IMR-90 (cell line): ENCODE data around the gene PTPRN2. TPM values are rescaled to one million over a fixed set of nuclear protein-coding genes. Genes with fewer than 3 reads are reported as not detected.

Experiments used
- ATAC-seq: fragments of 200-7000 bp; cut with Tn5 transposase; 2 replicates; pipeline ENCODE4 v1.9.1; 2020; ENCODE audit warnings: low read depth, mild to moderate bottlenecking, moderate library complexity
- BruUV-seq: library from RNA; stranded (reverse); fragments of 400-500 nt; replicated peaks from 2 replicates; lab custom pipeline; 2021; lab: Mats Ljungman, UMichigan
- CTCF ChIA-PET: fragments of 300-600 bp; formaldehyde crosslinking; extraction: SDS; loops from one replicate; lab custom pipeline; 2021; ENCODE audit warnings: antibody characterized with exemption; lab: Yijun Ruan, JAX
- POLR2A ChIA-PET: fragments of 300-600 bp; sonication (Branson Sonifier 250); formaldehyde crosslinking; loops from one replicate; lab custom pipeline; 2022; ENCODE audit warnings: antibody characterized with exemption; ENCODE audit not compliant: unreplicated experiment; lab: Charles Lee
- DNase-seq: peaks from one replicate; pipeline ENCODE4 v3.0.0; 2013
- H2AFZ ChIP-seq: replicated peaks from 2 replicates; pipeline ENCODE3; 2013; ENCODE audit warnings: low read length, mild to moderate bottlenecking; ENCODE audit not compliant: poor library complexity
- H2AK5ac ChIP-seq: 2 replicates; pipeline ENCODE4 v1.6.1; 2013; ENCODE audit warnings: low read depth, low read length, inconsistent platforms
- H2AK9ac ChIP-seq: replicated peaks from 2 replicates; pipeline ENCODE3; 2013; ENCODE audit warnings: mild to moderate bottlenecking, low read depth, low read length, moderate library complexity; ENCODE audit not compliant: poor library complexity
- H2BK120ac ChIP-seq: 2 replicates; pipeline ENCODE4 v1.6.1; 2013; ENCODE audit warnings: low read depth, low read length, inconsistent platforms
- H2BK15ac ChIP-seq: 3 replicates; pipeline ENCODE4 v1.6.1; 2013; ENCODE audit warnings: low read depth, low read length, inconsistent platforms
- H2BK20ac ChIP-seq: 2 replicates; pipeline ENCODE4 v1.6.1; 2013; ENCODE audit warnings: low read depth, mild to moderate bottlenecking, inconsistent platforms, low read length, moderate library complexity
- H2BK5ac ChIP-seq: 2 replicates; pipeline ENCODE4 v1.6.1; 2013; ENCODE audit warnings: mild to moderate bottlenecking, low read depth, low read length, inconsistent platforms; ENCODE audit not compliant: poor library complexity, severe bottlenecking
- H3K14ac ChIP-seq: replicated peaks from 2 replicates; pipeline ENCODE4 v1.6.1; 2013; ENCODE audit warnings: low read depth, low read length, inconsistent platforms
- H3K18ac ChIP-seq: 2 replicates; pipeline ENCODE4 v1.6.1; 2013; ENCODE audit warnings: low read depth, low read length, control low read depth
- H3K23ac ChIP-seq: 2 replicates; pipeline ENCODE4 v1.6.1; 2013; ENCODE audit warnings: low read depth, low read length, inconsistent platforms
- H3K27ac ChIP-seq: 2 replicates; pipeline ENCODE4 v1.5.1; 2013; ENCODE audit warnings: mild to moderate bottlenecking, control low read depth, low read length; ENCODE audit not compliant: insufficient read depth
- H3K27me3 ChIP-seq: 2 replicates; pipeline ENCODE4 v1.6.1; 2013; ENCODE audit warnings: low read length; ENCODE audit not compliant: control insufficient read depth, insufficient read depth
- H3K36me3 ChIP-seq: 2 replicates; pipeline ENCODE4 v1.6.1; 2013; ENCODE audit warnings: low read length, mixed read lengths; ENCODE audit not compliant: control insufficient read depth, insufficient read depth
- H3K4ac ChIP-seq: 2 replicates; pipeline ENCODE4 v1.6.1; 2013; ENCODE audit warnings: low read depth, low read length, inconsistent platforms
- H3K4me1 ChIP-seq: 2 replicates; pipeline ENCODE4 v1.6.1; 2013; ENCODE audit warnings: low read length, mixed read lengths; ENCODE audit not compliant: control insufficient read depth, insufficient read depth
- H3K4me2 ChIP-seq: 2 replicates; pipeline ENCODE4 v1.6.1; 2013; ENCODE audit warnings: low read depth, mild to moderate bottlenecking, control low read depth, low read length, moderate library complexity
- H3K4me3 ChIP-seq: 2 replicates; pipeline ENCODE4 v1.5.1; 2013; ENCODE audit warnings: low read depth, mild to moderate bottlenecking, control low read depth, low read length, moderate library complexity; ENCODE audit not compliant: insufficient read depth
- H3K56ac ChIP-seq: 2 replicates; pipeline ENCODE4 v1.6.1; 2013; ENCODE audit warnings: low read length, inconsistent platforms; ENCODE audit not compliant: insufficient read depth; ENCODE audit errors: extremely low read depth
- H3K79me1 ChIP-seq, 2 experiments: 2 replicates each; pipeline ENCODE4 v1.6.1; 2013; ENCODE audit warnings: low read length in 2 of 2, inconsistent platforms in 1 of 2, low read depth in 1 of 2
- H3K9ac ChIP-seq: 2 replicates; pipeline ENCODE4 v1.6.1; 2013; ENCODE audit warnings: low read depth, low read length, control low read depth
- H3K9me1 ChIP-seq: 2 replicates; pipeline ENCODE4 v1.6.1; 2013; ENCODE audit warnings: low read length, inconsistent platforms; ENCODE audit not compliant: insufficient read depth
- H3K9me3 ChIP-seq: 2 replicates; pipeline ENCODE4 v1.6.1; 2013; ENCODE audit warnings: low read length; ENCODE audit not compliant: control insufficient read depth, insufficient read depth
- H4K20me1 ChIP-seq: 2 replicates; pipeline ENCODE4 v1.6.1; 2013; ENCODE audit warnings: low read length, inconsistent platforms; ENCODE audit not compliant: insufficient read depth
- H4K5ac ChIP-seq: 2 replicates; pipeline ENCODE4 v1.6.1; 2013; ENCODE audit warnings: mild to moderate bottlenecking, low read depth, low read length, control low read depth
- H4K8ac ChIP-seq, 2 experiments: 2 replicates each; pipeline ENCODE4 v1.6.1; 2013; ENCODE audit warnings: low read depth in 2 of 2, low read length in 2 of 2, control low read depth in 1 of 2, inconsistent platforms in 1 of 2
- H4K91ac ChIP-seq: 2 replicates; pipeline ENCODE4 v1.6.1; 2013; ENCODE audit warnings: low read depth, low read length, inconsistent platforms; ENCODE audit not compliant: insufficient read depth
- CEBPB ChIP-seq: IDR thresholded peaks from 2 replicates; pipeline ENCODE4 v1.6.1; 2012; ENCODE audit warnings: low read depth, low read length, improper control_type of control experiment
- CHD1 ChIP-seq: IDR thresholded peaks from 2 replicates; pipeline ENCODE4 v1.6.1; 2012; ENCODE audit warnings: low read depth, low read length, improper control_type of control experiment
- MAFK ChIP-seq: IDR thresholded peaks from 2 replicates; pipeline ENCODE4 v1.6.1; 2012; ENCODE audit warnings: low read depth, low read length, improper control_type of control experiment
- MAZ ChIP-seq: IDR thresholded peaks from 2 replicates; pipeline ENCODE4 v1.6.1; 2012; ENCODE audit warnings: low read depth, mild to moderate bottlenecking, low read length, improper control_type of control experiment, moderate library complexity, borderline replicate concordance
- MXI1 ChIP-seq: IDR thresholded peaks from 2 replicates; pipeline ENCODE4 v1.6.1; 2012; ENCODE audit warnings: low read depth, mild to moderate bottlenecking, low read length, moderate library complexity, borderline replicate concordance
- POLR2A ChIP-seq: IDR thresholded peaks from 2 replicates; pipeline ENCODE4 v1.6.1; 2012; ENCODE audit warnings: mild to moderate bottlenecking, low read depth, low read length
- RCOR1 ChIP-seq: IDR thresholded peaks from 2 replicates; pipeline ENCODE4 v1.6.1; 2012; ENCODE audit warnings: mild to moderate bottlenecking, low read length, improper control_type of control experiment; ENCODE audit not compliant: insufficient replicate concordance
- SMC3 ChIP-seq: fragments of 150-350 bp; IDR thresholded peaks from 2 replicates; pipeline ENCODE4 v1.6.1; 2016; ENCODE audit warnings: low read depth, mild to moderate bottlenecking, antibody characterized with exemption, low read length, moderate library complexity
- WGBS, 2 experiments: methylation state at CpG; one replicate each; pipeline versions ENCODE4 v1.1.5 to v1.1.7; 2013; ENCODE audit warnings: missing lambda C conversion rate in 2 of 2; ENCODE audit not compliant: insufficient read length in 1 of 2; ENCODE audit errors: extremely low coverage in 2 of 2; 5-methylcytosine and 5-hydroxymethylcytosine counted together
- dilution Hi-C: fragments of 300-500 bp; cut with HindIII; formaldehyde crosslinking; loops from one replicate; pipeline ENCODE4 v1.14.3; 2018; ENCODE audit warnings: low sequenced_read_pairs; ENCODE audit not compliant: unreplicated experiment
- in situ Hi-C: fragments of 300-500 bp; cut with MboI; formaldehyde crosslinking; loops from 3 replicates; pipeline ENCODE4 v1.14.3; 2019; ENCODE audit warnings: low sequenced_read_pairs, inconsistent platforms, mixed read lengths
- intact Hi-C: fragments of 100-400 bp; cut with micrococcal nuclease; formaldehyde crosslinking; loops from 2 replicates; pipeline ENCODE4 v1.10.0; 2022
- polyA plus RNA-seq, 3 experiments: library from polyadenylated mRNA; depleted of rRNA; stranded (reverse); fragments of >200 nt; gene quantifications; 2 replicates each; pipeline ENCODE4 v1.2.3, GENCODE V29; 2012; ENCODE audit warnings: low replicate concordance in 1 of 3
- total RNA-seq: library from RNA; depleted of rRNA; stranded (reverse); fragments of >200 nt; gene quantifications from 2 replicates; pipeline ENCODE4 v1.2.3, GENCODE V29; 2012
- TF ChIP-seq, protein P1 (sequence below): fragments of 150-350 bp; IDR thresholded peaks from 2 replicates; pipeline ENCODE4 v1.6.1; 2016; ENCODE audit warnings: low read depth, mild to moderate bottlenecking, low read length, moderate library complexity, borderline replicate concordance
- TF ChIP-seq, protein P2 (sequence below): fragments of 150-350 bp; IDR thresholded peaks from 2 replicates; pipeline ENCODE4 v1.6.1; 2017; ENCODE audit warnings: mild to moderate bottlenecking, antibody characterized with exemption, low read length, low read depth
- TF ChIP-seq, protein P3 (sequence below): conservative IDR thresholded peaks from 2 replicates; pipeline ENCODE4 v1.5.1; 2012; ENCODE audit warnings: mild to moderate bottlenecking, low read depth, low read length, improper control_type of control experiment

Gene PTPRN2
- total and polyA plus RNA-seq, 2 of the 4 experiments (the other 2 are of a cell fraction): 0.03 TPM; not detected in 1

DNA sequence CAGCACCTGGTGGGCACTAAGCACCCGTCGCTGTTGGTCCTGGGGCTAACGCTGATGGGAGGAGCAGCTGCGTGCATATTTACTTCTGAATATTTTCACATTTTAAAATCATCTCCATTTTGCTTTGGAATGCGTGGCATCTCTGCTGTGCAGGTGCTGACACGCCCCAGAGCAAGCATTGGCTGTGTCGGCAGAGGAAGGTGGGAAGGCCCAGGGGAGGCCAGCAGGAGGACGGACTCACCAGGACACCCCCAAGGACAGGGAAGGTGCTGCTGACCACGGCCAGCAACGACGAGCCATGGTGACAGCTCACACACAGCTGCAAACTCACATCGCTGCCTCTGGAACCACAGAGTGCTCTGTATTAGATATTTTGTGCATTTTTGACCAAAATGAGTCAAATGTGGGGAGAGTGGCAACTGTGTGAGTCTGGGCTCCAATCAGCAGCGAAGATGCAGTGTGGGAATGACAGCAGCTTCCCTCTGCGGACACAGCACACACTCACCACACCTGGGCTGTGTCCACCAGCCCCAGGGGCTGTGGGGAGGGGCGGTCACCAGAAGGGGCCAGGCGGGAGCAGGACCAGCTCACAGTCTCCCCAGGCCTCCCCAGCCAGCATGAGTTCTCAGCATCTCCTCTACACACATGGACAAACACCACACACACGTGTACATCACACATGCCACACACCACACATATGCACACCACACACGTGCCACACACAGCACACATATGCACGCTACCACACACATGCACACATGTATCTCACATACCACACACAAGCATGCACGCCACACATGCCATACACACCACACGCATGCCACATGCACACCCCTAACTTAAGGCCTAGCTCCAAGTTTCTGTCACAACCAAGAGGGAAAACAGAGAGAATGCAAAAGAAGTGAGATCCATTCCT, 58.2 kb downstream of the PTPRN2 start (continued):
- TF ChIP-seq MXI1: no peak

DNA sequence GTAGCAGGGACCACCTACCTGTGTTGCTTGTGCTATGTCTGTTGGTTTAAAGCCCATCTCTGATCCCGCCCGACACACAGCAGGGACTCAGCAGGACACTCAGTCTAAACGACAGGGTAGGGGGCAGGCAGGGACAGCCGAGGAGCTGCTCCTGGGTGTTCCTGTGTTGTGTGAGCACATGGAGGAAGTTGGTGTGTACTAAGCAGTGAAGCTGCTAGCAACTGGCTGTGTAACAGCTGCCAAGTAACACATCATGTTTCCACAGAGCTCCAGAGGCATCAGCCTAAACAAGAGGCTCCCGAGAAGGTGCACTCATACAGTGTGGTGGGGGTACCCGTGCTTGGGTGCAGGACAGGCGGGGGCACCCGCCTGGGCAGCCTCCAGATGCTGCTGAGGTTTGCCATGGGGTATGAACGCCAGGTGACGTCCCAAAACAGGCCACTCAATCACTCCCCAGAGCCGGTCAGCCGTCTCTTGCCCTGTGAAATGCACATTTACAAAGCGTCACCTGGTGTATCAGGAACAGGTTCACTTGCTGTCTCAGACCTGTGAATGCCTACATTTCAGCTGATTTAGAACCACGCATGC, 59.6 kb downstream of the PTPRN2 start:
- Histone ChIP-seq H3K9me1 (no peaks in the 10 kb centered on the region), H2BK120ac (no peak overlapping the region), H3K23ac (no peak overlapping the region), H3K9me3 (peaks cover 71% of the 10 kb centered on the region), H3K27ac (no peak overlapping the region), H3K9ac (no peak overlapping the region), H3K4me1 (no peaks in the 10 kb centered on the region), H3K18ac (no peak overlapping the region), H2AK5ac (no peak overlapping the region), H4K91ac (no peak overlapping the region), H3K4me2 (no peak overlapping the region), H4K20me1 (no peaks in the 10 kb centered on the region), H2BK20ac (no peak overlapping the region), H3K36me3 (no peaks in the 10 kb centered on the region), H4K5ac (no peak overlapping the region), H3K14ac (no peak overlapping the region), H4K8ac (no peak overlapping the region), H2BK5ac (no peak overlapping the region), H2AK9ac (no peak overlapping the region), H3K4me3 (no peak overlapping the region), H3K56ac (no peak overlapping the region), H3K27me3 (no peaks in the 10 kb centered on the region), H3K79me1 (no peaks in the 10 kb centered on the region), H2AFZ (no peak overlapping the region), H2BK15ac (no peak overlapping the region), H3K4ac (no peak overlapping the region)
- ChIA-PET POLR2A (no interaction called here), CTCF (no interaction called here)
- no peak for DNase-seq
- in situ Hi-C loops: no loop called here
- no peak for ATAC-seq
- intact Hi-C loops: no loop called here
- 33% methylated on average over 10 of the region's 14 CpGs; no CpG with 5 or more reads in 1 of the 2 experiments for WGBS, 2 experiments
- BruUV-seq: no TSS peak
- dilution Hi-C loops: no loop called here
- no peak for TF ChIP-seq CHD1
- no peak for TF ChIP-seq RCOR1
- no peak for TF ChIP-seq MXI1
- TF ChIP-seq CEBPB: no peak
- TF ChIP-seq, protein P1, sequence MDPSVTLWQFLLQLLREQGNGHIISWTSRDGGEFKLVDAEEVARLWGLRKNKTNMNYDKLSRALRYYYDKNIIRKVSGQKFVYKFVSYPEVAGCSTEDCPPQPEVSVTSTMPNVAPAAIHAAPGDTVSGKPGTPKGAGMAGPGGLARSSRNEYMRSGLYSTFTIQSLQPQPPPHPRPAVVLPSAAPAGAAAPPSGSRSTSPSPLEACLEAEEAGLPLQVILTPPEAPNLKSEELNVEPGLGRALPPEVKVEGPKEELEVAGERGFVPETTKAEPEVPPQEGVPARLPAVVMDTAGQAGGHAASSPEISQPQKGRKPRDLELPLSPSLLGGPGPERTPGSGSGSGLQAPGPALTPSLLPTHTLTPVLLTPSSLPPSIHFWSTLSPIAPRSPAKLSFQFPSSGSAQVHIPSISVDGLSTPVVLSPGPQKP: no peak
- TF ChIP-seq, protein P2, sequence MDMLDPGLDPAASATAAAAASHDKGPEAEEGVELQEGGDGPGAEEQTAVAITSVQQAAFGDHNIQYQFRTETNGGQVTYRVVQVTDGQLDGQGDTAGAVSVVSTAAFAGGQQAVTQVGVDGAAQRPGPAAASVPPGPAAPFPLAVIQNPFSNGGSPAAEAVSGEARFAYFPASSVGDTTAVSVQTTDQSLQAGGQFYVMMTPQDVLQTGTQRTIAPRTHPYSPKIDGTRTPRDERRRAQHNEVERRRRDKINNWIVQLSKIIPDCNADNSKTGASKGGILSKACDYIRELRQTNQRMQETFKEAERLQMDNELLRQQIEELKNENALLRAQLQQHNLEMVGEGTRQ: no peak
- TF ChIP-seq MAZ: no peak
- no peak for TF ChIP-seq MAFK
- TF ChIP-seq, protein P3, sequence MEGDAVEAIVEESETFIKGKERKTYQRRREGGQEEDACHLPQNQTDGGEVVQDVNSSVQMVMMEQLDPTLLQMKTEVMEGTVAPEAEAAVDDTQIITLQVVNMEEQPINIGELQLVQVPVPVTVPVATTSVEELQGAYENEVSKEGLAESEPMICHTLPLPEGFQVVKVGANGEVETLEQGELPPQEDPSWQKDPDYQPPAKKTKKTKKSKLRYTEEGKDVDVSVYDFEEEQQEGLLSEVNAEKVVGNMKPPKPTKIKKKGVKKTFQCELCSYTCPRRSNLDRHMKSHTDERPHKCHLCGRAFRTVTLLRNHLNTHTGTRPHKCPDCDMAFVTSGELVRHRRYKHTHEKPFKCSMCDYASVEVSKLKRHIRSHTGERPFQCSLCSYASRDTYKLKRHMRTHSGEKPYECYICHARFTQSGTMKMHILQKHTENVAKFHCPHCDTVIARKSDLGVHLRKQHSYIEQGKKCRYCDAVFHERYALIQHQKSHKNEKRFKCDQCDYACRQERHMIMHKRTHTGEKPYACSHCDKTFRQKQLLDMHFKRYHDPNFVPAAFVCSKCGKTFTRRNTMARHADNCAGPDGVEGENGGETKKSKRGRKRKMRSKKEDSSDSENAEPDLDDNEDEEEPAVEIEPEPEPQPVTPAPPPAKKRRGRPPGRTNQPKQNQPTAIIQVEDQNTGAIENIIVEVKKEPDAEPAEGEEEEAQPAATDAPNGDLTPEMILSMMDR: no peak
- no peak for TF ChIP-seq SMC3
- no peak for TF ChIP-seq POLR2A
